PFSK-1 (cell line): Measurements from ENCODE around the gene OR6K2.

Source experiments
- FOXP2 ChIP-seq: optimal IDR thresholded peaks from 2 replicates; pipeline ENCODE3; 2011; ENCODE audit warnings: borderline replicate concordance, control low read depth, inconsistent platforms; ENCODE audit not compliant: insufficient read depth; ENCODE audit errors: extremely low read length, extremely low read depth
- POLR2AphosphoS5 ChIP-seq: IDR thresholded peaks from 2 replicates; pipeline ENCODE4 v1.6.1; 2012; ENCODE audit warnings: low read depth, mild to moderate bottlenecking, control low read depth, low read length, moderate library complexity
- REST ChIP-seq, 2 experiments: IDR thresholded peaks; 2 replicates each; pipeline versions ENCODE4 v1.6.1 to v1.8.0; 2011 to 2012; ENCODE audit warnings: low read depth in 2 of 2, low read length in 2 of 2, control low read depth in 1 of 2, inconsistent platforms in 1 of 2, mild to moderate bottlenecking in 1 of 2, moderate library complexity in 1 of 2; ENCODE audit not compliant: insufficient read depth in 1 of 2
- SIN3A ChIP-seq: IDR thresholded peaks from 2 replicates; pipeline ENCODE4 v1.6.1; 2012; ENCODE audit warnings: mild to moderate bottlenecking, low read length, moderate library complexity, borderline replicate concordance; ENCODE audit not compliant: insufficient read depth
- TAF1 ChIP-seq: IDR thresholded peaks from 2 replicates; pipeline ENCODE4 v1.6.1; 2012; ENCODE audit warnings: low read length, control low read depth, borderline replicate concordance; ENCODE audit not compliant: insufficient read depth

OR6K2 gene

GRCh38 chr1:158717344-158717743 lies 16.9 kb upstream of the OR6K2 start:
- TF ChIP-seq FOXP2 (no peak), TAF1 (no peak), POLR2AphosphoS5 (no peak), SIN3A (no peak), REST (IDR thresholded peaks at IDR 0.05; ENCODE audit: insufficient read depth in 1 of 2, low read depth in 2 of 2, low read length in 2 of 2) (no peak)

- TF ChIP-seq SIN3A (no peak), POLR2AphosphoS5 (no peak), TAF1 (no peak), FOXP2 (no peak)
These were observed 15.9 kb upstream of the OR6K2 start for GRCh38 chr1:158716335-158716734.

GRCh38 chr1:158714754-158715153 lies 14.3 kb upstream of the OR6K2 start:
- TF ChIP-seq POLR2AphosphoS5 (no peak), FOXP2 (no peak), REST (IDR thresholded peaks at IDR 0.05; ENCODE audit: insufficient read depth in 1 of 2, low read depth in 2 of 2, low read length in 2 of 2) (no peak), SIN3A (no peak), TAF1 (no peak)

- TF ChIP-seq TAF1 (no peak), POLR2AphosphoS5 (no peak), REST (IDR thresholded peaks at IDR 0.05; ENCODE audit: insufficient read depth in 1 of 2, low read depth in 2 of 2, low read length in 2 of 2) (no peak), SIN3A (no peak), FOXP2 (no peak)
These were observed 10.6 kb upstream of the OR6K2 start for GRCh38 chr1:158711098-158711497.

GRCh38 chr1:158706096-158706495 lies 5.6 kb upstream of the OR6K2 start:
- TF ChIP-seq POLR2AphosphoS5 (no peak), REST (IDR thresholded peaks at IDR 0.05; ENCODE audit: insufficient read depth in 1 of 2, low read depth in 2 of 2, low read length in 2 of 2) (no peak), FOXP2 (no peak), TAF1 (no peak), SIN3A (no peak)
